Transverse colon (tissue), 3 donors: ENCODE results near the gene C11orf68.

Experiments
- CTCF ChIP-seq, 5 experiments: fragments of 200-600 bp in 3 of 5; fragments of 450-650 bp in 2 of 5; sonication (generic) in 3 of 5; IDR thresholded peaks; 1 replicate in 2 of 5; 2 replicates in 3 of 5; pipeline ENCODE4 v1.5.1; 2016 to 2017; ENCODE audit warnings: antibody characterized with exemption in 5 of 5, inconsistent platforms in 3 of 5, mild to moderate bottlenecking in 2 of 5, moderate library complexity in 1 of 5
- EP300 ChIP-seq: sonication (generic); formaldehyde crosslinking; IDR thresholded peaks from one replicate; pipeline ENCODE4 v1.6.1; 2017; ENCODE audit warnings: antibody characterized with exemption, low read depth

- TF ChIP-seq CTCF (IDR thresholded peaks at IDR 0.05) (no peak), EP300 (no peak)
These were observed 1.5 kb upstream of the C11orf68 start for GRCh38 chr11:65920372-65920802.
